Measurements from ENCODE around the gene APOA4. TPM values are rescaled to one million over a fixed set of nuclear protein-coding genes. Genes with fewer than 3 reads are reported as not detected.

APOA4 gene
- total and polyA plus RNA-seq, 2 of the 13 experiments (the other 11 are each of a cell fraction or from before 2014, with no cell fraction given): 3.8 to 7.2 TPM

GRCh38 chr11:116849486-116849885, 26.4 kb upstream of the APOA4 start:
- Histone ChIP-seq H3K4me2 (ENCODE audit: low read depth, low read length) (no peak overlapping the region), H3K9ac (ENCODE audit: insufficient read depth, low read depth, low read length) (no peak overlapping the region), H4K20me1 (ENCODE audit: insufficient read depth, low read length) (no peaks in the 10 kb centered on the region), H3K4me3 (replicated peaks in 1 of 3; ENCODE audit: insufficient read depth in 1 of 3, low read depth in 2 of 3, low read length in 3 of 3) (no peak overlapping the region), H2AFZ (ENCODE audit: low read length) (no peak overlapping the region), H3K36me3 (replicated peaks in 1 of 2; ENCODE audit: control insufficient read depth in 1 of 2, insufficient read depth in 2 of 2, low read length in 2 of 2) (peaks cover 24 to 51% of the 10 kb centered on the region in 2 experiments; a peak in 4 of 5 replicates), H3K4me1 (ENCODE audit: insufficient read depth, low read length) (no peaks in the 10 kb centered on the region), H3K9me3 (ENCODE audit: low read length) (no peaks in the 10 kb centered on the region), H3K27ac (ENCODE audit: extremely low read length, insufficient read depth, low read length) (no peak overlapping the region), H3K27me3 (ENCODE audit: control insufficient read depth in 1 of 2, insufficient read depth in 2 of 2, low read length in 2 of 2) (no peaks in the 10 kb centered on the region), H3K79me2 (ENCODE audit: insufficient read depth, low read length) (no peaks in the 10 kb centered on the region)
- in situ Hi-C loops (cut with HindIII; ENCODE audit: extremely low pct_ligation_motif_present, low pct_unique_long_range_greater_than_20kb): no loop called here
- no peak for DNase-seq (ENCODE audit: low spot score)
- WGBS (ENCODE audit: low lambda C conversion rate): over 99% methylated on average over 6 of the region's 6 CpGs
- no peak for FAIRE-seq
- ChIA-PET CTCF (ENCODE audit: low intra/inter-chr PET ratio, low total read pairs) (no interaction called here), POLR2A (interaction anchor here (1.5 kb wide), 1 partner anchor 20 kb away, joined by 3 read pairs; no protein-coding TSS in a partner anchor)
- intact Hi-C loops (cut with micrococcal nuclease; ENCODE audit: unreplicated experiment): no loop called here
- BruUV-seq (replicated peaks): no TSS peak
- no peak for TF ChIP-seq NR3C1 (CRISPR knock-in tag; IDR thresholded peaks at IDR 0.05)
- no peak for TF ChIP-seq CBFB (CRISPR knock-in tag; IDR thresholded peaks at IDR 0.05)
- TF ChIP-seq GPBP1L1 (CRISPR knock-in tag; IDR thresholded peaks at IDR 0.05): no peak
- no peak for TF ChIP-seq FLYWCH1 (CRISPR knock-in tag; IDR thresholded peaks at IDR 0.05)
- TF ChIP-seq SALL2 (CRISPR knock-in tag; IDR thresholded peaks at IDR 0.05): no peak
- no peak for TF ChIP-seq ATF5 (CRISPR knock-in tag; IDR thresholded peaks at IDR 0.05; ENCODE audit: low read depth)
- TF ChIP-seq ATF2 (CRISPR knock-in tag; IDR thresholded peaks at IDR 0.05): no peak
- TF ChIP-seq ZNF256 (CRISPR knock-in tag; conservative IDR thresholded peaks at IDR 0.05): no peak
- TF ChIP-seq TEF (CRISPR knock-in tag; IDR thresholded peaks at IDR 0.05): no peak
- TF ChIP-seq MBD4 (IDR thresholded peaks at IDR 0.05; ENCODE audit: borderline replicate concordance, low read length): no peak
- no peak for ATAC-seq

All from HepG2 (cell line).